HUES6 (cell line): ENCODE measurements around the gene HACE1.

ENCODE experiments used
- H3K27ac ChIP-seq: 2 replicates; pipeline ENCODE4 v1.7.0; 2013; ENCODE audit warnings: low read depth, mild to moderate bottlenecking, low read length, inconsistent platforms
- H3K27me3 ChIP-seq: 2 replicates; pipeline ENCODE4 v1.6.1; 2013; ENCODE audit warnings: low read length; ENCODE audit not compliant: control insufficient read depth, insufficient read depth
- H3K36me3 ChIP-seq: 2 replicates; pipeline ENCODE4 v1.6.1; 2013; ENCODE audit warnings: low read length; ENCODE audit not compliant: control insufficient read depth, insufficient read depth
- H3K4me1 ChIP-seq: 2 replicates; pipeline ENCODE4 v1.6.1; 2013; ENCODE audit warnings: low read length; ENCODE audit not compliant: control insufficient read depth, insufficient read depth
- H3K4me3 ChIP-seq: 2 replicates; pipeline ENCODE4 v1.5.1; 2013; ENCODE audit warnings: low read depth, low read length
- H3K9ac ChIP-seq: one replicate; pipeline ENCODE4 v1.6.1; 2013; ENCODE audit warnings: mild to moderate bottlenecking, low read length
- H3K9me3 ChIP-seq: 2 replicates; pipeline ENCODE4 v1.6.1; 2013; ENCODE audit warnings: low read depth, low read length; ENCODE audit not compliant: control insufficient read depth, insufficient read depth

The HACE1 gene

DNA sequence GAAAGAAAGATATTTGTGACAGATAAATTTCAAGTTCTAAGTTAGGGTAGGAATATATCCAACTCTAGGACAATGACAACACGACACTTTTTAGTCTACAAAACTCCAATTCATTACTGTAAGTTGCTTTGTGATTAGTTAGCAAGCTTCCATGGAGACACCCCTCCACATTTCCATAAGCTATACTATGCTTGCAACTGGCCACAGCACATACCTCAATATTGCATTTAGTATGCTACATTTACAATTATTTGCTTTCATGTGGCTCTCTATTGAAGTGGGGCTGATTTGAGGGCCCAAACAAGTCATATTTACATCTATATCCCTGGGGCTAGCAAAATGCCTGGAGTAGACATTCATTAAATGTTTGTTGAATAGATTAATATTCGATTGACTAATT, 129.3 kb downstream of the HACE1 start:
- no peak overlapping the region for H3K27ac ChIP-seq
- H3K4me1 ChIP-seq = no peaks in the 10 kb centered on the region

DNA sequence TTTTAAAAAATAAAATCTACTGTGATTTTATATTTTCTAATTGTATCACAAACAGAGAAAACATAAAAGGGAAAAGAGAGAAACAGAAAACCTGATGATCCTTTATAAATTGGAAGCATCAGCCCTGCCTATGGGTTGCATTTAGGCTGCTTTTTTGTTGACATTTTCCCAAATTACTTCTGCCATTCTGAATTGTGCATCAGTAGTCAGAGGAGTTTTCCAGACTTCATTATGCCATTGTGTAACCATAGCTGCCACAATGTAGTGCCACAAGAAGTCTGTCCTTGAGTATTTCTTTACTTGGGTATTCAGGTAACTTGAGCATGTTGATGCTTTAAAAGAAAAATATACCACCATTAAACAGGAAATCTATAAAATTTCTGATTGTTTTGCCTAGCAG, 130.3 kb downstream of the HACE1 start:
- no peaks in the 10 kb centered on the region for H3K36me3 ChIP-seq
- no peaks in the 10 kb centered on the region for H3K4me1 ChIP-seq
- H3K27ac ChIP-seq = no peak overlapping the region

More for the DNA sequence above, 129.3 kb downstream of the HACE1 start:
- H3K9me3 ChIP-seq = no peaks in the 10 kb centered on the region
- H3K9ac ChIP-seq = no peak overlapping the region
- H3K36me3 ChIP-seq = no peaks in the 10 kb centered on the region
- no peaks in the 10 kb centered on the region for H3K27me3 ChIP-seq
- no peak overlapping the region for H3K4me3 ChIP-seq

DNA sequence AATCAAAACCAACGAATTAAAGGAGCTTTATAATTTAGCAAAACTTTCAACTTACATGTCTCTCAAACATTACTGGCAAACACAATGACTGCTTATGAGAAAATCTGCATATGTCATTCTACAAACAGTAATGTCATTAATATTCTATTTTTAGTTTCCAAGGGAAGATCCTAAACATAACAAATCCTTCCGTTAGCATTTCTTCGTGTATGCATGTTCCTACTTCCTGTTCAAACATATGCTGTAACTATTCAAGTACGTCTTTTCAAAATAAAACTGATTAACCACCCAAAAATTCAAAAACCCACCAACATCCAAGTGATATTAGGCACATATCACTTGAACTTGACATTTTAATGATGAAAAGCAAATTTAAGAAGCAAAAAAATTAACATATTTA, 131.3 kb downstream of the HACE1 start:
- no peaks in the 10 kb centered on the region for H3K4me1 ChIP-seq
- no peak overlapping the region for H3K4me3 ChIP-seq
- H3K27ac ChIP-seq = no peak overlapping the region
- H3K9ac ChIP-seq = no peak overlapping the region
- no peaks in the 10 kb centered on the region for H3K9me3 ChIP-seq
- H3K36me3 ChIP-seq = no peaks in the 10 kb centered on the region
- no peaks in the 10 kb centered on the region for H3K27me3 ChIP-seq

More for the DNA sequence above, 130.3 kb downstream of the HACE1 start:
- H3K4me3 ChIP-seq = no peak overlapping the region
- no peaks in the 10 kb centered on the region for H3K27me3 ChIP-seq
- no peaks in the 10 kb centered on the region for H3K9me3 ChIP-seq
- H3K9ac ChIP-seq = no peak overlapping the region

DNA sequence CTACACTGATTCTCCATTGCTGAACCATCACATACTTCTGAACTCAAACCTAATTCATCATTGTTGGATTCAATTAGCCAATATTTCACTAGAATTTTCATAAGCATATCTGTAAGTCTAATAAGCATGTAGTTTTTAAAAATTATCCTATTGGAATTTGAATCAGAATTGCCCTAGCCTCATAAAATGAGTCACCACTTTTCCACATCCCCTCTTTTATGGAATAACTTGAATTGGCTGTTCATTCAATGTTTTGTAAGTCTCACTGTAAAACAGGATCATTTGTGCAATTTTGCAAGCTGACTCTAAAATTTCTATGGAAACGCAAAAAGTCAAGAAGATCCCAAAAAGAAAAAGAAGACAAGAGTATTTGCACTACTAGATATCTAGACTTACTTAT, 141.0 kb downstream of the HACE1 start:
- Histone ChIP-seq H3K27ac (no peak overlapping the region), H3K36me3 (no peaks in the 10 kb centered on the region), H3K9me3 (no peaks in the 10 kb centered on the region)

DNA sequence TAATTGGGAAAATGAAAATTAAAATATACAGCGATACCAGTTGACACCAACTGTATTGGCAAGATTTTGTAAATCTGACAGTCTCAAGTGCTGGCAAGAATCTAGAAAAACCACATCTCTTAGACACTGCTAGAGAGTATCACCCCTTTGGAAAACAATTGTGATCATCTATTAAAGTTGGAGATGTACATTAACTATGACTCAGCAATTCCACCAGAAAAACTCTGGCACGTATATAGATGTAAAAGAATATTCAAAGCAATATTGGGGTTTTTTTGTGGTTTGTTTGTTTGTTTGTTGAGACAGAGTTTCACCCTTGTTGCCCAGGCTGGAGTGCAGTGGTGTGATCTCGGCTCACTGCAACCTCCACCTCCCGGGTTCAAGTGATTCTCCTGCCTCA, 142.9 kb downstream of the HACE1 start:
- no peak overlapping the region for H3K9ac ChIP-seq
- H3K4me3 ChIP-seq = no peak overlapping the region
- no peaks in the 10 kb centered on the region for H3K36me3 ChIP-seq
- no peaks in the 10 kb centered on the region for H3K9me3 ChIP-seq
- no peaks in the 10 kb centered on the region for H3K27me3 ChIP-seq
- H3K27ac ChIP-seq = no peak overlapping the region
- no peaks in the 10 kb centered on the region for H3K4me1 ChIP-seq

More for the DNA sequence above, 141.0 kb downstream of the HACE1 start:
- Histone ChIP-seq H3K27me3 (no peaks in the 10 kb centered on the region), H3K9ac (no peak overlapping the region), H3K4me3 (no peak overlapping the region), H3K4me1 (no peaks in the 10 kb centered on the region)

DNA sequence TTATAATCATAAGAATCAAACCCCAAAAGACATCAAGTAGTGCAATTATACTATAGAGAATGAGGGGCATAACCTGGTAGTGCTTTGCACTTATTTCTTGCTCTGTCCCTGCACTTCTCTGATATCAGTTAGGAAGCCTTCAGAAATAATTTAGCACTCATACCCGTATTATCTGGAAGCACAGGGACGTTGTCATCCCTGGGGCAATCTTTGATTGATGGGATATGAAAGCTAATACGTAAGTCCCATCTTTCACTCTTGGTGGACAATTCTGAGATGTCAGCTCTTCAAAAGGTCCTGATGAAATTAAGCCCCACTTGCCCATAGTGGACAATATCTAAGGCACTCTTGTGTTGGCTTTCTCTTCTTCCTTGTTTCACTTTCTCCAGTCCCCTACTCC, 144.9 kb downstream of the HACE1 start:
- Histone ChIP-seq H3K4me3 (no peak overlapping the region), H3K36me3 (no peaks in the 10 kb centered on the region), H3K27ac (no peak overlapping the region), H3K9ac (no peak overlapping the region), H3K27me3 (no peaks in the 10 kb centered on the region), H3K9me3 (no peaks in the 10 kb centered on the region), H3K4me1 (no peaks in the 10 kb centered on the region)

DNA sequence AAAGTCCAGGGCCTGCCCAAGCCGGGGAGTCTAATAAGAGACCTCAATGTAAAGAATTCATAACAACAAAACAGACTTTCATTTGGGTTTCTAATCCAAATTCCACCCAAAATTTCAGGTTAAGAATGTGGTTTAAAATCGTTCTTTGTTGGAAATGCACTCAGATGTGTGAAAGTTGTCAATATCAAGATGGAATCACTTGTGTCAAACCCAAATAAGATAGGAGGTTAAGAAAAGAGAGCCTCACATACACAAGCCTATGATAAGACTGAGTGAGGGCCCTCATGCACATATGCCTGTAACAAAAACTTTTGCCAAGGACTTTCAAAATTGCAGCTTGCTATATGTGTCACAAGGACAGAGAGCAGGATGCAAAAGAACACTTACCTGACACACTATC, 145.7 kb downstream of the HACE1 start:
- Histone ChIP-seq H3K4me3 (no peak overlapping the region), H3K9me3 (no peaks in the 10 kb centered on the region), H3K27ac (no peak overlapping the region), H3K36me3 (0 out of 2 replicates have a peak, but pooled peaks cover 3% of the 10 kb centered on the region), H3K9ac (no peak overlapping the region), H3K4me1 (no peaks in the 10 kb centered on the region), H3K27me3 (no peaks in the 10 kb centered on the region)

DNA sequence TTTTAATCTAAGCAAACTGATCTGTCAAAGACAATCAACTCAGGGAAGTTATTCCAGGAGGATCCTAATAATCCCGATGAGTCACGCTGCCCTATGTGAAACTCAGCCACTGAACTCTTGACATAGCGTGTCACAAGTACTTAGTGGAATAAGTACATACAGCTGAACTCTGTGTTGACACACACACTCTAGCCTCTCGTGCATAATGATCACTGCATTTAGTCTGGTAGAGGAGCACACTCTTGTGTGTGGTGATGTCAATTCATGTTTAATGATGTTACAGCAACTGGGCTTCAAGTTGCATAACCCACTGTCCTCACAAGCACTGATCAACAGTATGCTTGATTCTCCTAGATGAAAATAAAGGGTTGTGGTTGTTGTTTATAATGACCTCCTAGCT, 148.3 kb downstream of the HACE1 start:
- Histone ChIP-seq H3K4me3 (no peak overlapping the region), H3K27me3 (no peaks in the 10 kb centered on the region), H3K4me1 (no peaks in the 10 kb centered on the region), H3K9me3 (no peaks in the 10 kb centered on the region), H3K9ac (no peak overlapping the region), H3K27ac (no peak overlapping the region), H3K36me3 (0 out of 2 replicates have a peak, but pooled peaks cover 3% of the 10 kb centered on the region)

DNA sequence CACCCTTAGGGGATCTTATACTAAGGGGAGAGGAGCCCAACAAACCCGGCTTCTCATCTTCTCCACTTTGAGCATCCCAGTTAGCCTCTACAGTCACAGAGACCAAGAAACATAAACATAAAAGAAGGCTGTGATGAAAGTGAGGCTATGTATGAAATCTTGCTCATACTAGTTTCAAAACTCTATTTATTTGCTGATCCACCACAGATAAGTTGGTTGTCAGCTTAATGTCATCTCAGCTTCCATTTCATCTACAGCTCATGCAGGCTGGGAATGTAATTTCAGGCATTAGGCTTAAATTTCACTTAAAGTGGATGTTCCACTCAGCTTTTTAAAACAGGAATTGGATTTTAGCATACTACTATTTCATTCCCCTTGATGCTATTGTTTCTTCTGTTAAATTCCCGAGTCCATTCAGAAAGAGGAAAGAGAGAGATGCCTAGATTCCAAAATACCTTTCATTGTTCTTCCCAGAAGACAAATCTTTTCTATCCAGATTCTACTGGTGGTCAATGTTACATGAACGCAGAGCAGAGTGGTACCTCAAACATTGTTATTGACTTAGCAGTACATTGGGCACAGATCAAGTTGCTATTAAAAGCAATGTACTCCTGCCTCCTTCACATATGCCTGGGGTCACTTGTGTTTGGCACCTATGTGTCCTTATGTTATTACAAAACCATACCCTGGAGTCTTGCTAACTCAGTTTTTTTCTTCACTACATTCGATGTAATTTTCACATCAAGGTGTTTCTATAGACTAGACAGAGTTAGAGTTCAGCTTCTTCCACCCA, 149.0 kb downstream of the HACE1 start:
- Histone ChIP-seq H3K27ac (no peak overlapping the region), H3K27me3 (no peaks in the 10 kb centered on the region), H3K4me1 (no peaks in the 10 kb centered on the region), H3K4me3 (no peak overlapping the region), H3K36me3 (0 out of 2 replicates have a peak, but pooled peaks cover 3% of the 10 kb centered on the region), H3K9ac (no peak overlapping the region), H3K9me3 (no peaks in the 10 kb centered on the region)

DNA sequence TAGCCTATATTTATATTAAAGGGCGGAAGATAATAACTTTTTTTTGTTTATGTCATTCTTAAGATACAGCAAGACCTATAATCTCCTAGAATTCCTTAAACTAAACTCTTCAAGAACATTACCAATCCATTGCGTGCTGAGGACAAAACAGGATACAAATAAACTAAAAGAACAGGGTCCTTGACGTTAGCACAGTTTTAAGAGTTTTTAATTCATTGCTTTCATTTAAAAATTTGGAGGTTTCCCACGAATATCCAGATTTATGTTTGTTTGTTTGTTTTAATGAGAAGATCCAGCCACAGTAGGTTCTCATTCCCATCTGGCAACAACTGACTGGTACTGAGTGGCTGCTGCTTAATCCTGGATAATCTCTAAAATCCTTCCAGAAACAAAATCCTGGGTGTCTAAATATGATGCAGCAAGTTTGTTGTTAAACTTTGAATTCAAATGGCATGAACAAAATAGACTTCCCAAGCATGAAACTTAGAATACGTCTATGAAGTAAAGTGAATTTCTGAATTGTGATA, 153.7 kb downstream of the HACE1 start:
- Histone ChIP-seq H3K36me3 (0 out of 2 replicates have a peak, but pooled peaks cover 3% of the 10 kb centered on the region), H3K27ac (no peak overlapping the region; the same call in 1 of the 2 replicates), H3K4me1 (no peaks in the 10 kb centered on the region), H3K4me3 (no peak overlapping the region), H3K27me3 (no peaks in the 10 kb centered on the region), H3K9me3 (no peaks in the 10 kb centered on the region), H3K9ac (no peak overlapping the region)

DNA sequence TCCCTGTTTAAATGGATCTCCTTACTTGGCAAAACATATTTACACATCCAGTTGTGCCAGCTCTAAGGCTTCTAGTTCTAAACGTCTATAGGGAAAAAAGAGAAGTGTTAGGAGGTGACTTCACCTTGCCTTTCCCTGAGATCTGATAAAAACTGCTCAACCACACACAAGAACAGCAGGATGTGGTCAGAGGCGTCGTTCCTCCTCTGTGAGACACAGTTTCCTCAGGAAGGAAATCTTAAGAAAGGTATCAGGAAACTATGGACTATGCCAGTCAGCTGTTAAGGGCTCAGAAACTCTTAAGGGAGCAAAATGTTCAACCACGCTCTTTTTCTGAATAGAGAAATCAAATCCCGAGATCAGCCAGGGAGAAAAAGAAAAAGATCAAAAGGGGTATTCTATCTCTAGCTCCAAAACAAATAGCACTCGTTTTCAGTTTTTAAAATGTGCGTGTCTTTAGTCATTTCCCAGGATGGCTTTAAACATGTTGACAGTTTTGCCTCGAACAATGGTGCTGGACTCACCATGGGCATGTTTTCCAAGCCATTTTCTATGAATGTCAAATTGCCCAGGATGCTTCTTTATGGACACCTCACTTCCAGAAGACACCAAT, 154.5 kb downstream of the HACE1 start:
- Histone ChIP-seq H3K9ac (no peak overlapping the region), H3K9me3 (no peaks in the 10 kb centered on the region), H3K27me3 (no peaks in the 10 kb centered on the region), H3K4me3 (no peak overlapping the region), H3K4me1 (no peaks in the 10 kb centered on the region), H3K36me3 (0 out of 2 replicates have a peak, but pooled peaks cover 3% of the 10 kb centered on the region), H3K27ac (no peak overlapping the region; the same call in 1 of the 2 replicates)
